Stimulated activated CD4-positive, alpha-beta T cell treated with anti-CD3 and anti-CD28 coated beads, TNF-alpha, amount 100 ng/mL, for 4 hours (primary cell): Measurements from ENCODE around the gene AADACL4.
A peak's percentile ranks its signal among the peaks of the same experiment; 100 is the strongest.
"Not testable (repeated sequence)": the region's sequence is repeated elsewhere in the genome, so short reads cannot be mapped to it uniquely, and the experiment has no call there.

Experiments
- DNase-seq, 3 experiments: peaks; one replicate each; pipeline ENCODE4 v3.0.0-alpha.2; 2020; ENCODE audit warnings: low read depth in 3 of 3

Gene AADACL4

GRCh38 chr1:12658531-12659453, 14.9 kb downstream of the AADACL4 start:
- DNase-seq, result peak; percentile 33 to 60 (median 41)

GRCh38 chr1:12661606-12662219, 17.8 kb downstream of the AADACL4 start:
- no peak for DNase-seq

GRCh38 chr1:12662556-12662955, 18.7 kb downstream of the AADACL4 start:
- DNase-seq, result no peak

- no peak for DNase-seq
Measured at GRCh38 chr1:12665511-12665910, 21.6 kb downstream of the AADACL4 start.

- no peak for DNase-seq
Measured at GRCh38 chr1:12666141-12666735, 22.4 kb downstream of the AADACL4 start.

GRCh38 chr1:12669529-12670068, 25.7 kb downstream of the AADACL4 start:
- no peak for DNase-seq

GRCh38 chr1:12674358-12674757, 30.5 kb downstream of the AADACL4 start:
- DNase-seq, result no peak

GRCh38 chr1:12676122-12676521, 32.2 kb downstream of the AADACL4 start:
- DNase-seq, result not testable (repeated sequence)

- no peak for DNase-seq
Measured at GRCh38 chr1:12677565-12677964, 33.7 kb downstream of the AADACL4 start.

- DNase-seq, result no peak
Measured at GRCh38 chr1:12678350-12678749, 34.5 kb downstream of the AADACL4 start.

- DNase-seq, result no peak
Measured at GRCh38 chr1:12678820-12679219, 34.9 kb downstream of the AADACL4 start.

GRCh38 chr1:12690156-12690555, 46.3 kb downstream of the AADACL4 start:
- DNase-seq, result no peak

- no peak for DNase-seq
Measured at GRCh38 chr1:12692967-12693782, 49.3 kb downstream of the AADACL4 start.

GRCh38 chr1:12696658-12697057, 52.8 kb downstream of the AADACL4 start:
- DNase-seq, result no peak

GRCh38 chr1:12697397-12697796, 53.5 kb downstream of the AADACL4 start:
- DNase-seq, result no peak

- no peak for DNase-seq
Measured at GRCh38 chr1:12703821-12704451, 60.1 kb downstream of the AADACL4 start.

- DNase-seq, result no peak
Measured at GRCh38 chr1:12706061-12706460, 62.2 kb downstream of the AADACL4 start.

GRCh38 chr1:12708396-12709090, 64.7 kb downstream of the AADACL4 start:
- no peak for DNase-seq

GRCh38 chr1:12709091-12709491, 65.2 kb downstream of the AADACL4 start:
- no peak for DNase-seq

GRCh38 chr1:12709696-12710095, 65.8 kb downstream of the AADACL4 start:
- DNase-seq, result no peak
